Neural cell (in vitro differentiated cells): ENCODE data around the gene FAU.

Source experiments
- CTCF ChIP-seq: fragments of 450-650 bp; IDR thresholded peaks from 2 replicates; pipeline ENCODE4 v1.5.1; 2014; ENCODE audit warnings: antibody characterized with exemption, mild to moderate bottlenecking, moderate library complexity; ENCODE audit not compliant: poor library complexity, severe bottlenecking
- MXI1 ChIP-seq: fragments of 450-650 bp; conservative IDR thresholded peaks from 2 replicates; pipeline ENCODE4 v1.6.1; 2014; ENCODE audit warnings: antibody characterized with exemption, mild to moderate bottlenecking; ENCODE audit not compliant: poor library complexity, severe bottlenecking
- POLR2AphosphoS5 ChIP-seq: IDR thresholded peaks from 2 replicates; pipeline ENCODE4 v1.6.1; 2012
- SMC3 ChIP-seq: fragments of 450-650 bp; conservative IDR thresholded peaks from 2 replicates; pipeline ENCODE4 v1.6.1; 2014; ENCODE audit warnings: antibody characterized with exemption, mild to moderate bottlenecking, moderate library complexity; ENCODE audit not compliant: poor library complexity

GRCh38 chr11:65108469-65109123 is 13.3 kb downstream of the FAU start:
- no peak for TF ChIP-seq CTCF
- TF ChIP-seq SMC3 = no peak
- no peak for TF ChIP-seq MXI1
- TF ChIP-seq POLR2AphosphoS5 = no peak
